Frontal cortex (tissue), 4 donors: ENCODE data around the gene AKAP8L. TPM values are rescaled to one million over a fixed set of nuclear protein-coding genes. Genes with fewer than 3 reads are reported as not detected.

Source experiments
- DNase-seq, 2 donors: peaks; one replicate each; pipeline ENCODE4 v3.0.0; 2012; ENCODE audit warnings: low spot score in 2 of 2
- FAIRE-seq: peaks from 2 replicates; lab custom pipeline; 2012; peaks lifted over from hg19 to GRCh38; lab: Jason Lieb, UNC
- total RNA-seq: library from RNA; depleted of rRNA; stranded (reverse); fragments of >200 nt; gene quantifications from one replicate; pipeline ENCODE4 v1.2.3, GENCODE V29; 2014
- donor health status: control.
- donor health status: control.
- donor health status: control.

AKAP8L gene
- total RNA-seq, 1 donor from 2014 or later, result 65.2 TPM

- no peak for FAIRE-seq
- DNase-seq, result peak; percentile 96 to 99
Measured at GRCh38 chr19:15449620-15450527, 31.1 kb upstream of the AKAP8L start, which contains the start of gene WIZ. Gene WIZ (minus strand): TSS chr19:15449956. CDS start chr19:15448307, 1,649 bp downstream.

GRCh38 chr19:15448778-15449619, 30.2 kb upstream of the AKAP8L start:
- no peak for FAIRE-seq
- no peak for DNase-seq

- DNase-seq (no peak), FAIRE-seq (no peak)
Measured at GRCh38 chr19:15448044-15448777, 29.4 kb upstream of the AKAP8L start.

GRCh38 chr19:15447057-15447456, 28.3 kb upstream of the AKAP8L start:
- no peak for FAIRE-seq

GRCh38 chr19:15445807-15446376, 27.1 kb upstream of the AKAP8L start:
- no peak for DNase-seq
- FAIRE-seq, result no peak

More at GRCh38 chr19:15447057-15447456, 28.3 kb upstream of the AKAP8L start:
- DNase-seq, result no peak

GRCh38 chr19:15445227-15445605, 26.4 kb upstream of the AKAP8L start:
- DNase-seq, result no peak
- FAIRE-seq, result no peak

- FAIRE-seq (no peak), DNase-seq (no peak)
Measured at GRCh38 chr19:15444505-15445226, 25.9 kb upstream of the AKAP8L start.

GRCh38 chr19:15443838-15444237, 25.1 kb upstream of the AKAP8L start:
- FAIRE-seq, result no peak
- no peak for DNase-seq

GRCh38 chr19:15443325-15443724, 24.5 kb upstream of the AKAP8L start:
- no peak for FAIRE-seq

GRCh38 chr19:15442142-15442920, 23.5 kb upstream of the AKAP8L start:
- DNase-seq, result no peak
- FAIRE-seq, result no peak

More at GRCh38 chr19:15443325-15443724, 24.5 kb upstream of the AKAP8L start:
- no peak for DNase-seq

- DNase-seq (no peak), FAIRE-seq (no peak)
Measured at GRCh38 chr19:15441317-15441716, 22.5 kb upstream of the AKAP8L start.

GRCh38 chr19:15439821-15440641, 21.2 kb upstream of the AKAP8L start:
- DNase-seq (no peak), FAIRE-seq (no peak)

GRCh38 chr19:15439078-15439799, 20.5 kb upstream of the AKAP8L start:
- no peak for DNase-seq
- FAIRE-seq, result no peak

- DNase-seq (no peak), FAIRE-seq (no peak)
Measured at GRCh38 chr19:15438577-15438976, 19.8 kb upstream of the AKAP8L start.

- FAIRE-seq (no peak), DNase-seq (no peak)
Measured at GRCh38 chr19:15438124-15438496, 19.3 kb upstream of the AKAP8L start.

GRCh38 chr19:15437355-15438123, 18.8 kb upstream of the AKAP8L start:
- DNase-seq, result no peak
- FAIRE-seq, result no peak
